GM19240 (cell line): ENCODE results near the gene ACAD9.
A peak's percentile ranks its signal among the peaks of the same experiment; 100 is the strongest.
"Not testable (repeated sequence)": the region's sequence is repeated elsewhere in the genome, so short reads cannot be mapped to it uniquely, and the experiment has no call there.

ENCODE experiments used
- DNase-seq: peaks from one replicate; pipeline ENCODE4 v3.0.0; 2011; ENCODE audit warnings: low spot score; ENCODE audit not compliant: insufficient read length

The ACAD9 gene

DNA sequence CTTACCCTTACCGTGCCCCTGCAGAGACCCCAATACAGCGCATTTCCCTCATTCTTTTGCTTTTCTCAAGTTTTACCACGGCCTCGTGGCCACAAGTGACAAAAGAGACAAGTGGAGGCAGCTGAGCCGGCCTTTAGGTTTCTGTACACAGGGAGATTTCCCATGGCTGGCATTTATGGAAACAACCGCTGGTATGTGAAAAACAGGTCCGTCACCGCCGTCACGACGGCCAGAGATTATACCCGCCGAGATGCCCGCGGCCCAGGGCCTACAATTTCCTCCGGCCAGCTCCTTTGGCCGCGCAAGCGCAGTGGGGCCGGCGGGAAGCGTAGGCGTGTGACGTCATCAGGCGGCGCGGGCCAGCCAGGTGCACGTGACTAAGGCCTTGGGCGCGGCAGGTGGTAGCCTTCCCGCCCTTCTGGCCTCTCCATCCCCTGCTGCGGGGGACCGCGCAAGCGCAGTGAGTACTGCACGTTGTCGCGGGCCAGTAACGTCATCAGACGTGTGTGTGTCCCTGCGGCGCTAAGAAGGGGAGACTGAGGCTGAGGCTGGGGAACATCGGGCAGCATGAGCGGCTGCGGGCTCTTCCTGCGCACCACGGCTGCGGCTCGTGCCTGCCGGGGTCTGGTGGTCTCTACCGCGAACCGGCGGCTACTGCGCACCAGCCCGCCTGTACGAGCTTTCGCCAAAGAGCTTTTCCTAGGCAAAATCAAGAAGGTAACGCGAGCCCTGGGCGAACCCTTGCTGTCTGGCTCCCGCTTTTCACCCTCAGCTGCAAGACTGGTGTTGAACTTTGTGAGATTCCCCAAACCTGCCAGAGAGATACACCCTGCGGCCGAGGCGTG, at the start of gene ACAD9:
ACAD9 (plus strand) TSS at position 496 of the 845 bp plus-strand sequence; CDS start at position 568, 72 bp downstream.
- DNase-seq: peak; percentile 98

GRCh38 chr3:128829925-128830625, 49.3 kb upstream of the ACAD9 start:
- not testable (repeated sequence) for DNase-seq

DNA sequence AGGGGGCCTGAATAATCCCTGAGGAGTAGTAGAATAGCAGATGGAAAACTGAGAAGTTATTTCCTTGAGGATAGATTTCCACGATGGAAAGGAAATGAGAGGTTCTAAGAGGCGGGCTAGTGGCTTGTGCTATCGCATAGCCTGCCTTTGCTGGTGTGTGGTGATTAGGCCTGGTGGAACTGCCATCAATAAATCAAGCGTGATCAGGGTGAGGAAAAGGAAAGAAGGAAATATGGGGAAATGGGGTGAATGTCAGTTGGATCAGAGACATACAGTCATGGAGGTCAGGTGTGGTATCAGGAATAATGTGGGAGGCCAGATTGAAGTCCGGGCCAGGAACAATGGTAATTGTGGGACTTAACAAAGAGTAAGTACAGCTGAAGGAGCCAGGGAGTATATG, 48.7 kb upstream of the ACAD9 start:
- not testable (repeated sequence) for DNase-seq

DNA sequence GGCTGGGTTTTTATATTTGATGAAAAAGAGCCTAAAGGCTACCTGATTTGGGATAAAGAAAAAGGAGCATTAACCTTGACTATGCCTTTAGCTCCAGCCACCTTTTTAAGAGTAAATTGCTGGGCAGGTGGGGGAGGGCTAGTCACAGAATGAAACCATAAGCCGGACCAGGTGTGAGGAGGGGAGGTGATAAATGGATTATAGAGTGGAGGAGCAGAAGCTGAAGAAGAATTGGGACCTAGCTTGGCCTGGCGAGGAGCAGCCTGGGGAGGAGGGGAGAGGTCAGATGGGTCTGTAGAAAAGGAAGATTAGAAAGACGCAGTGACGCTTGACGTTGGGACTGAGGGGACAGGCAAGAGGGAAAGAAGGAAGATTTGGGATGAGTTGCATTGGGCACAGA, 46.4 kb upstream of the ACAD9 start:
- not testable (repeated sequence) for DNase-seq

DNA sequence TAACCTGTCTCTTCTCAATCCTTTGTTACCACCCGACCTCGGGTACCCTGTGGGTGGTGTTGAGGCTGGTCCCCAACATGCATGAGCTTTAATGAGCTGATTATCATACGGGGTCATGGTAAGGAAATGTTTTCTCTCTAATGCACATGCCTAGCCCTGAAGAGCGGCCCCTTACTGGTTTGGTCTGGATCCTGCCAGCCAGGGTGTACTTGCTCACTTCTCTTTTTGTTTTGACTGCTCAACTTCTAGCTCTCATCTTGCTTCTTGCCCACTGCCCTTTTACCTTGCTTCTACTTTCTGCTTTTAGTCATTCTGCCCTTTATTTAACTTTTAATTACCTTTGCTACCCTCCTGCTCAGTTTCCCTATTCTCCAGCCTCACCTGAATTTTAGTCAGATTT, 44.3 kb upstream of the ACAD9 start:
- DNase-seq: no peak

- no peak for DNase-seq
Observed at GRCh38 chr3:128841926-128842920, 37.2 kb upstream of the ACAD9 start.

DNA sequence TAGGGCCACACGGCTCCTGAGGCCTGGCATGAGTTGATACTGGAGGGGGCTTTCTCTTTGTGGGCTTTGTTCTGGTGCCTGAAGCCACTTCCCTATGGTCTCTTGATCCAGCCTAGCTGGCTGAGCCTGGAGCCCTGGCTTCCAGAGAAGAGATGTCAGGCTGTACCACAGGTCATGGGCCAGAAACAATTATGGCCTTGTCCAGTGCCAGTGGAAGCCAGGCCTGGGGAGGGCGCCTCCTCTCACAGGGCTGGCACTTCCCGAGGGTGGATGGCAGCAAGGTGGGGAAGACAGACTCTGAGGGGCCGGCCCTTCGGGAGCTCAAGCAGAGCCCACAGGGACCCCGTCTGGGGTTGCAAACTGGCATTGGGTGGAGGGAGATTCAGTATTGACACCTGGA, 34.9 kb upstream of the ACAD9 start:
- no peak for DNase-seq

GRCh38 chr3:128845119-128845777, 34.2 kb upstream of the ACAD9 start:
- DNase-seq: no peak

- DNase-seq: peak; percentile 73
Observed at GRCh38 chr3:128845778-128846485, 33.5 kb upstream of the ACAD9 start.

GRCh38 chr3:128846486-128846891, 32.9 kb upstream of the ACAD9 start:
- no peak for DNase-seq

DNA sequence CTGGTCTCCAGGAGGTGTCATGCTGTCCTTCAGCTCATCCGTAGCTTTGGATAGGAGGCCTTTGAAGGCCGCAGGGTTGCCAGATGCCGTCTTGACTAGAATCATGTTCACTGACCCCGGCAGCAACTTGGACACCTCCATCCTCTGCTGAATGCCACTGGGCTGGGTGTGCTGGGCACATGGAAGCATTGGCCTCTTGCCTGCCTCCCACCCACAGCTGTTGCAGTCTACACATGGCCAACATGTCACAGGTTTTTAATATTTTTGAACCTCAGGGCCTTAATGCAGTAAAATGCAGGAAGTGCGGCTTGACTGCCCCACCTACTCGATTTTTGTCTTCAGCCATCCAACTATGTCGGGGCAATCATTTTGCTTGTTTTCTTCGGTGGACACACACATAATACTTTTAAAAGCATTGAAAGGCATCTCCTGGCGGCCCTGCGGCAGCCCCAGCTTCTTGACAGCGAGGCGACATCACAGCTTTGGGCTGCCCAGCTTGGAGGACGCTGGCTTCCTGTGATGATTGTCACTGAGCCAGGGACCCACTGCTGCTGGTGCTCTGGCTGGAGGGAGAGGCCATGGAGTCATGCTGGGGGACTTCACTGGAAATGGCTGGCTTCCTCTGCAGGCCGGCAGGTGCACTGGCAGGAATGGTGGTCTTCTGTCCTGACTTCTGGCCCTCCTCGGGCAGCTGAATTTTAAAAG, 31.6 kb upstream of the ACAD9 start:
- DNase-seq: no peak

DNA sequence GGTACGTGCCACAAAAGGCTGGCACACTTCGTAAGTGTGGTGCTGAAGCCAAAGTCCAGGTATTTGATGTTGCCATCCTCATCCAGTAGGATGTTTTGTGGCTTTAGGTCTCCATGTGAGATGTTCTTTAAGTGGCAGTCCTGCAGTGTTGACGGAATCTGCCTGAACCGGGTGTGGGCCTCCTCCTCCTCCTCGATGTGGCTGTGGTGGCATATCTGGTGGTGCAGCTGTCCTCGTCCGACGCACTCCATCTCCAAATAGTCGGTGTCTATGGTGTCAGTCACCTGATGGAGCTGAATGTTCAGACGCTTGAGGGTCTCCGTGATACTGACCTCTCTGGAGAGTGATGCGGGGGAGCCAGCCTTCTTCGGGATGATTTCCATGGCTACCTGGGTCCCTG, 30.5 kb upstream of the ACAD9 start:
- DNase-seq: no peak

GRCh38 chr3:128849911-128850455, 29.4 kb upstream of the ACAD9 start:
- no peak for DNase-seq

DNA sequence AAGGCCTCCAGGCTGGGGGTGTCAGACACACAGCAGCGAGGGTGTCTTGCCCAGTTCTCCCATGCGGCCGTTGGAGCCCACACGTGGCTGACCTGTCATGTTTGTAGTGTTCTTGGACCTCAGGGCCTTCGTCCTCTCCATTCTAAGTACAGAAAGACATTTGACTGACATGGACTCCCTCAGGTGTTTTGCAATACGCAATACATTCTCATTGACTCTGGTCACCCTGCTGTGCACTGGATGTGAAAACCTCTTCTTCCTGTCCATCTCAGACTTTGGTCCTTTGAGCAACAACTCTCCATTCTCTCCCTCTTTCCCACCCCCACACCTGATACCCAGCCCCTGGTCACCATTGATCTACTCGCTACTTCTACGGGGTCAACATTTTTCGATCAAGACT, 28.9 kb upstream of the ACAD9 start:
- no peak for DNase-seq

DNA sequence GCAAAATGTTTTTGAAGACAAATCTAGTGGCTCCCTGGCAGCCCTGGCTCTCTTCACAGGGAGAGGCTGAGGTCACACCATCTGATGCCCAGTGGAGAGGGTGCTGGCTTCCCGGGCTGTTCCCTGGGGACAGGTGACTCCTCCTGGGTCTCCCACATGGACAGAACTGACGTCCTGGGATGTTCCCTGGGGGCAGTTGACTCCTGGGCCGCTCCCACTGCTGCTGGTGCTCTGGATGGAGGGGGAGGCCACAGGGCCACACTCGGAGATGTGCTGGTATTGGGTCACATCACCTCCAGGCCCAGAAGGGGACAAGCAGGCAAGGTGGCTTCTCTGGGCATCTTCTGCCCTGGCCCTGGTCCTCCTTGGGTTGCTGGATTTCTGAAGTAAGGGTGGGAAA, 27.8 kb upstream of the ACAD9 start:
- no peak for DNase-seq

DNA sequence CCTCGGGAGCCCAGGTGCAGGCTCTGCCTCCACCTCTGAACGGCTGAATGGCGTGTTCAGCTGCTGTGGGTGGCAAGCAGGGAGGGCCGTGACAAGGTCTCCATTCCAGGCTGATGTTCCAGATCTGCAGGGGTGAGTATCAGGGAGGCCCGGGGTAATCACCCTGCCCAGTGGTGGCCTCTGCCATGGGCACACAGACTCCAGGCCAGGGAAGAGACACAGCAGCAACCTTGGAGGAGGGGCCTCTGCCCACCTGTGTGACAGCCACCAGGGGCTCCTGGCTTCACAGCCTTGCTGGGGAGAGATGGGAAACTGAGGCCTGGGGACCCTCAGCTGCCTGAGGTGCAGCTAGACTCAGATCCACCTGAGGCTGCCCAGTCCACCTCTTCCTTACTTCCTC, 25.6 kb upstream of the ACAD9 start:
- no peak for DNase-seq

GRCh38 chr3:128854475-128854874, 24.9 kb upstream of the ACAD9 start:
- DNase-seq: no peak

DNA sequence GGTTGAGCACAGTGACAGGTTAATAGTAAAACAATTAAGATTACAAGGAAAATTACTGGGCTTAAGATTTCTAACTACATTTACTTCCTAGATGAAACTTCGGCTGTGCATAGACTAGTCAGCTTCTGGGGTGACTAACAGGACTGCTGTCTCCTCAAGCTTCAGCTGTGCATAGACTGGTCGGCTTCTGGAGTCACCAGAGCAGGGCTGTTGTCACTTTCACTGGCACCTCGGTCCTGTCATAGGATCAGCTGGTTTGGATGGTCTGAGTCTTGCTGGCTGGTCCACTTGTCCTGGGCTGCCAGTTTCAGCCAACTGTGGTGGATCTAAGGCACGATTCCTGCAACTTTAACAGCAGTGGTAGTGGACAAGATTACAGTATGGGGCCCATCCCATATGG, 23.9 kb upstream of the ACAD9 start:
- DNase-seq: no peak

- no peak for DNase-seq
Observed at GRCh38 chr3:128858167-128858566, 21.3 kb upstream of the ACAD9 start.
